Measurements from ENCODE around the gene DOCK4. TPM values are rescaled to one million over a fixed set of nuclear protein-coding genes. Genes with fewer than 3 reads are reported as not detected.

Gene DOCK4
- total RNA-seq, 4 donors from 2014 or later, result 12.7 to 28.4 (median 19.5) TPM

GRCh38 chr7:112052993-112053736, 153.0 kb downstream of the DOCK4 start:
- Histone ChIP-seq H3K27ac (no peak overlapping the region), H3K9me3 (no peaks in the 10 kb centered on the region), H3K36me3 (no peaks in the 10 kb centered on the region), H3K4me1 (peaks cover 0 to 3% (median 0%) of the 10 kb centered on the region in 4 donors), H3K4me3 (no peak overlapping the region), H3K27me3 (no peaks in the 10 kb centered on the region)
- no peak for DNase-seq
- WGBS, 2 donors (ENCODE audit: low coverage in 1 of 2), result 75 to 88% methylated on average over 1 of the region's 1 CpG
- in situ Hi-C loops (cut with MboI; ENCODE audit: low pct_ligation_motif_present in 1 of 4, low pct_unique_long_range_greater_than_20kb in 1 of 4, low sequenced_read_pairs in 3 of 4), result no loop called here
- TF ChIP-seq EP300 (IDR thresholded peaks at IDR 0.05; ENCODE audit: low read depth) (no peak), CTCF (IDR thresholded peaks at IDR 0.05) (no peak), POLR2A (IDR thresholded peaks at IDR 0.05) (no peak), POLR2AphosphoS5 (IDR thresholded peaks at IDR 0.05) (no peak)
- intact Hi-C loops (cut with DNase I; ENCODE audit: low total_unique reads), result no loop called here

DNA sequence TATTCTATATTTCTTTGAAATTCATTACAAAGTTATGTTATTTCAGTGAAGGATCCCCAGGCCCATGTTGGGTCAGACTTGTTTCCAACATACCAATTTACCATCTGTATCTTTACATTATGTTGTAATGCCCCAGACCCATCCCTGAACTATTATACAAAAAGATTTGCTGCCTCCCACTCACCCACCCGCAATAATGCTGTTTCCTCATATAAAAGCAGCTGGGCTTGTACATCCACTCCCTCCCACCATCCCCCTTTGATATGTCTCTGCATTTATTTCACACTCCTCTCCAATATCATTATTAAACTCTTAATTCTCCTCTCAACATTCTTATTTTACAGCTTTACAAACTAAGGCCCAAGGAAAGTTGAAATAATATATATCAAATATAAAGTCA, 153.7 kb downstream of the DOCK4 start:
- WGBS, 2 donors (ENCODE audit: low coverage in 1 of 2), result 83 to 93% methylated on average over 1 of the region's 1 CpG
- no peak overlapping the region for H3K27ac ChIP-seq
- TF ChIP-seq POLR2AphosphoS5 (IDR thresholded peaks at IDR 0.05) (no peak), CTCF (IDR thresholded peaks at IDR 0.05) (no peak), POLR2A (IDR thresholded peaks at IDR 0.05) (no peak), EP300 (IDR thresholded peaks at IDR 0.05; ENCODE audit: low read depth) (no peak)
- no peak for DNase-seq
- H3K4me1 ChIP-seq, result peaks cover 0 to 3% (median 0%) of the 10 kb centered on the region in 4 donors
- peaks cover 3% of the 10 kb centered on the region in 2 donors for H3K9me3 ChIP-seq
- in situ Hi-C loops (cut with MboI; ENCODE audit: low pct_ligation_motif_present in 1 of 4, low pct_unique_long_range_greater_than_20kb in 1 of 4, low sequenced_read_pairs in 3 of 4), result no loop called here
- H3K4me3 ChIP-seq, result no peak overlapping the region
- no peaks in the 10 kb centered on the region for H3K27me3 ChIP-seq
- intact Hi-C loops (cut with DNase I; ENCODE audit: low total_unique reads), result no loop called here
- no peaks in the 10 kb centered on the region for H3K36me3 ChIP-seq

GRCh38 chr7:112050250-112050881, 155.8 kb downstream of the DOCK4 start:
- H3K27me3 ChIP-seq, result no peaks in the 10 kb centered on the region
- 50% methylated on average over 4 of the region's 4 CpGs for WGBS, 2 donors (ENCODE audit: low coverage in 1 of 2)

More at GRCh38 chr7:112050250-112050881, 155.8 kb downstream of the DOCK4 start:
- Histone ChIP-seq H3K9me3 (peaks cover 6 to 10% of the 10 kb centered on the region in 2 donors), H3K27ac (no peak overlapping the region), H3K36me3 (no peaks in the 10 kb centered on the region), H3K4me1 (peaks cover 0 to 3% (median 0%) of the 10 kb centered on the region in 4 donors), H3K4me3 (no peak overlapping the region)
- no peak for TF ChIP-seq POLR2A (IDR thresholded peaks at IDR 0.05)
- no peak for TF ChIP-seq POLR2AphosphoS5 (IDR thresholded peaks at IDR 0.05)
- no peak for TF ChIP-seq EP300 (IDR thresholded peaks at IDR 0.05; ENCODE audit: low read depth)
- TF ChIP-seq CTCF (IDR thresholded peaks at IDR 0.05), result no peak
- in situ Hi-C loops (cut with MboI; ENCODE audit: low pct_ligation_motif_present in 1 of 4, low pct_unique_long_range_greater_than_20kb in 1 of 4, low sequenced_read_pairs in 3 of 4), result no loop called here
- no peak for DNase-seq
- intact Hi-C loops (cut with DNase I; ENCODE audit: low total_unique reads), result no loop called here
